Testis (tissue), 3 donors: ENCODE data around the gene HS3ST3A1. TPM values are rescaled to one million over a fixed set of nuclear protein-coding genes. Genes with fewer than 3 reads are reported as not detected.

Source experiments
- DNase-seq: peaks from one replicate; pipeline ENCODE4 v3.0.0-alpha.2; 2019
- H3K27ac ChIP-seq, 2 donors: fragments of 200-600 bp; sonication (generic); one replicate each; pipeline ENCODE4 v1.5.1; 2019
- H3K27me3 ChIP-seq: fragments of 200-600 bp; sonication (generic); one replicate; pipeline ENCODE4 v1.5.1; 2019
- H3K36me3 ChIP-seq: fragments of 200-600 bp; sonication (generic); one replicate; pipeline ENCODE4 v1.5.1; 2017; ENCODE audit warnings: low read depth; ENCODE audit errors: missing control alignments
- H3K4me1 ChIP-seq: fragments of 200-600 bp; sonication (generic); one replicate; pipeline ENCODE4 v1.5.1; 2019
- H3K4me3 ChIP-seq, 2 donors: fragments of 200-600 bp; sonication (generic); one replicate each; pipeline ENCODE4 v1.5.1; 2017 to 2019
- H3K9me3 ChIP-seq: fragments of 200-600 bp; sonication (generic); one replicate; pipeline ENCODE4 v1.5.1; 2017
- CTCF ChIP-seq, 3 experiments: fragments of 450-650 bp in 2 of 3; fragments of 200-600 bp in 1 of 3; sonication (generic) in 1 of 3; IDR thresholded peaks; one replicate each; pipeline ENCODE4 v1.5.1; 2016 to 2019; ENCODE audit warnings: antibody characterized with exemption in 3 of 3, mild to moderate bottlenecking in 2 of 3, moderate library complexity in 1 of 3
- POLR2A ChIP-seq: fragments of 450-650 bp; IDR thresholded peaks from one replicate; pipeline ENCODE4 v1.6.1; 2017; ENCODE audit warnings: antibody characterized with exemption, mild to moderate bottlenecking, moderate library complexity
- WGBS, 2 donors: methylation state at CpG; one replicate each; pipeline ENCODE4 v1.1.5; 2018; 5-methylcytosine and 5-hydroxymethylcytosine counted together
- intact Hi-C: fragments of 100-400 bp; cut with DNase I; formaldehyde crosslinking; loops from one replicate; pipeline ENCODE4 v1.15.1; 2023; ENCODE audit warnings: low total_unique reads
- polyA plus RNA-seq: library from polyadenylated mRNA; stranded (reverse); fragments of 350-450 nt; fragmentation: Illumina TruSeq; extraction: RNeasy Lipid Tissue Mini Kit (QIAGEN cat#74804); gene quantifications from one replicate; pipeline ENCODE4 v1.2.3, GENCODE V29; 2014; ENCODE audit warnings: low read depth, low replicate concordance; ENCODE audit not compliant: insufficient read depth
- total RNA-seq, 2 donors: library from RNA; depleted of rRNA; stranded (reverse); fragments of >200 nt; gene quantifications; one replicate each; pipeline ENCODE4 v1.2.3, GENCODE V29; 2016

HS3ST3A1 gene
- total and polyA plus RNA-seq, 3 donors from 2014 or later: 3.9 to 5.9 (median 5.8) TPM

GRCh38 chr17:13589658-13590057, 12.1 kb downstream of the HS3ST3A1 start:
- intact Hi-C loops: loop anchor here (10.0 kb wide), 1 partner anchor 715 kb away; the partner anchor contains the start of gene HS3ST3B1
- no peaks in the 10 kb centered on the region for H3K4me1 ChIP-seq
- H3K9me3 ChIP-seq: no peaks in the 10 kb centered on the region
- no peak overlapping the region for H3K4me3 ChIP-seq
- no peak overlapping the region for H3K27ac ChIP-seq
- H3K36me3 ChIP-seq: no peaks in the 10 kb centered on the region
- TF ChIP-seq CTCF (IDR thresholded peaks at IDR 0.05) (no peak), POLR2A (no peak)
- no peaks in the 10 kb centered on the region for H3K27me3 ChIP-seq
- 85 to 89% methylated on average over 6 of the region's 6 CpGs for WGBS, 2 donors
- no peak for DNase-seq

- TF ChIP-seq POLR2A: no peak
- Histone ChIP-seq H3K36me3 (no peaks in the 10 kb centered on the region), H3K4me1 (no peaks in the 10 kb centered on the region), H3K27ac (no peak overlapping the region), H3K9me3 (no peaks in the 10 kb centered on the region), H3K27me3 (no peaks in the 10 kb centered on the region), H3K4me3 (no peak overlapping the region)
- 77 to 95% methylated on average over 4 of the region's 4 CpGs for WGBS, 2 donors
- DNase-seq: no peak
- intact Hi-C loops: no loop called here
These were observed 14.0 kb downstream of the HS3ST3A1 start for GRCh38 chr17:13587487-13588338.

- H3K4me3 ChIP-seq: no peak overlapping the region
- intact Hi-C loops: no loop called here
- H3K36me3 ChIP-seq: no peaks in the 10 kb centered on the region
- no peak for DNase-seq
- no peaks in the 10 kb centered on the region for H3K27me3 ChIP-seq
- peaks cover 6% of the 10 kb centered on the region for H3K4me1 ChIP-seq
- no peaks in the 10 kb centered on the region for H3K9me3 ChIP-seq
- TF ChIP-seq CTCF (IDR thresholded peaks at IDR 0.05) (no peak), POLR2A (no peak)
- H3K27ac ChIP-seq: no peak overlapping the region
- WGBS, 2 donors: 46 to 62% methylated on average over 3 of the region's 3 CpGs
These were observed 17.0 kb downstream of the HS3ST3A1 start for GRCh38 chr17:13584701-13585080.

GRCh38 chr17:13583996-13584700, 17.6 kb downstream of the HS3ST3A1 start:
- no peaks in the 10 kb centered on the region for H3K36me3 ChIP-seq
- WGBS, 2 donors: 91 to 93% methylated on average over 3 of the region's 3 CpGs
- no peak for DNase-seq
- H3K9me3 ChIP-seq: no peaks in the 10 kb centered on the region
- H3K4me3 ChIP-seq: no peak overlapping the region
- no peak overlapping the region for H3K27ac ChIP-seq
- intact Hi-C loops: no loop called here
- H3K4me1 ChIP-seq: peaks cover 6% of the 10 kb centered on the region
- TF ChIP-seq POLR2A: no peak
- H3K27me3 ChIP-seq: no peaks in the 10 kb centered on the region

GRCh38 chr17:13582776-13583547, 18.8 kb downstream of the HS3ST3A1 start:
- Histone ChIP-seq H3K27ac (no peak overlapping the region), H3K27me3 (no peaks in the 10 kb centered on the region), H3K9me3 (no peaks in the 10 kb centered on the region), H3K4me3 (no peak overlapping the region), H3K4me1 (peaks cover 6% of the 10 kb centered on the region), H3K36me3 (no peaks in the 10 kb centered on the region)
- intact Hi-C loops: no loop called here
- no peak for DNase-seq
- 58 to 59% methylated on average over 9 of the region's 9 CpGs for WGBS, 2 donors
- TF ChIP-seq CTCF (IDR thresholded peaks at IDR 0.05) (no peak), POLR2A (no peak)
